NCI-H2196 (cell line): ENCODE measurements around the gene INF2.

ENCODE experiments used
- DNase-seq: peaks from one replicate; lab custom pipeline; 2025; ENCODE audit not compliant: unreplicated experiment; lab: John Stamatoyannopoulos, UW

The INF2 gene

GRCh38 chr14:104687601-104688504 is 1.6 kb upstream of the INF2 start:
- peak; percentile 67 for DNase-seq

- no peak for DNase-seq
Measured at GRCh38 chr14:104688505-104689108, 811 bp upstream of the INF2 start.

GRCh38 chr14:104689881-104690711 is 678 bp downstream of the INF2 start:
- DNase-seq: no peak

DNA sequence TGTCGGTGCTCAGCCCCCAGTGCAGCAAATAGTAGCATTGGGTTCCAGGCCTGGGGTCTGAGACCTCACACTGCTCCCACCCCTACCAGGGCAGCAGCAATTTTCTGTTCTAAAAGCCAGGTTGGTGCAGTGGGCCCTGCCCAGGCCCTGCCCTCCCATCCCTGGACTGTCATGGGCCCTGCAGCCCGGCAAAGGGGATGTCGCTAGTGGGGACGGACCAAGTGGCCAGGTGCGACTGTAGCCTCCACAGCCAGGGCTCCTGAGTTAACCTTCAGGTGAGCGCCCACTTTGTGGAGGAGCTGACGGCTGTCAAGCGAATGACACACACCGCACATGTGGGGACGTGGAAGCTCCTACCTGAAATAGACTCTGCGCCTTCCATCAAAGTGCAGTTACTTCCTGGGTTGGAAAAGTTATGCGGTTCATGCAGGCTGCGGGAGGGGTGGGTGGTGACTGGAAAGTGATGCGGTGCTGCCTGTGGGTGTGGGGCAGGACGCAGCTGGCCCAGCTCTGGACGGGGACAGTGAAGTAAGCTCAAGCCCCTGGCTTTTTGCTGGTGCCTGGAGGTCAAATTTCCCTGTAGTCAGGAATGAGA is 1.5 kb downstream of the INF2 start:
- DNase-seq: no peak

GRCh38 chr14:104691546-104692260 is 2.3 kb downstream of the INF2 start:
- DNase-seq: no peak

DNA sequence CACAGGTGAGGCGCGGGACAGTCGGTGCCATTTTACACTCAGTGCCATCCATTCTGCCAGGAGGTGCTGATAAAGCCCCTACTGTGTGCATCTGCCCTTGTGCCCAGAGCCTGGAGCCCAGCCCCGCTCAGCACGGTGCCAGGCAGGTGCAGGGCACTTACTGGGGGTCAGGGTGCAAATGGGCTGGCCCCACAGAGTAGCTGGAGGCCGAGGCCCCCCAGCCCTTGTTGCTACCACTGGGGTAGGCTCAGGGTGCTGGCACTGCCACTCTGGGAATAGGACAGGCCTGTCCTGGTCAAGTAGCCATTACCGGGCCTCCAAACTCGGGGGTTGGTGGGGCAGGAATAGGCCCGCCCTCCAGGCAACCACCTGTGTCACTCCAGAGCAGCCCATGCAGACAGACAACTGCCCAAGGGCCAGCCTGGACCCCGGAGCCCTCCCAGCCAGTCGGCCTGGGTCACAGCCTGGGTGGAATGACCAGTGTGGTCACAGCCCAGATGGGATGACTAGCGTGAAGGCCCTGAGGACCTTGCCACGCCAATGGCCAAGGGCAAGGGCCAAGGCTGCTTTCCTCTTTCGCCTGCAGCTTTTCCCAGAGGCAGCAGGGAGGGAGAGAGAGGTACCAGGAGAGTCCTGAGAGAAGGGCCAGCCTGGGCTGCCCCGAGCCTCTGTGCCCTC is 3.0 kb downstream of the INF2 start:
- DNase-seq: no peak

DNA sequence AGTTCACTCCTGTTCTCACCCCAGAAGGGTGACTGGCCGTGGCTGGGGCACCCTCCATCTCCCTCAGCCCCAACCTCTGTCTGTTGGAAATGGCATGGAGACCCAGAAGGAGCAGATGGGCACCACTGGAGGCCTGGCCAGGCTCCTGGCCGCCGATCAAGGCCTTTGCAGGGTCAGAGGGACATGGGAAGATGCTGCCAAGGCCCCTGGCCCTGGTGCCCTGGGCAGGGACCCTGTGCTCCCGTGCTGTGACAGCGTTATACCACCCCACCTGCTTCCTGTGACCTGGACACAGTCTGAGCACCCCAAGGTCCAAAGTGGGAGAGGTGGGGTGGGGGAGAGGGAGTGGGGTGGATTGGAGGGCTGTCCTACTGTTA is 3.5 kb downstream of the INF2 start:
- DNase-seq: no peak

GRCh38 chr14:104693482-104694431 is 4.3 kb downstream of the INF2 start:
- no peak for DNase-seq

- DNase-seq: no peak
Measured at GRCh38 chr14:104694475-104694950, 5.1 kb downstream of the INF2 start.

DNA sequence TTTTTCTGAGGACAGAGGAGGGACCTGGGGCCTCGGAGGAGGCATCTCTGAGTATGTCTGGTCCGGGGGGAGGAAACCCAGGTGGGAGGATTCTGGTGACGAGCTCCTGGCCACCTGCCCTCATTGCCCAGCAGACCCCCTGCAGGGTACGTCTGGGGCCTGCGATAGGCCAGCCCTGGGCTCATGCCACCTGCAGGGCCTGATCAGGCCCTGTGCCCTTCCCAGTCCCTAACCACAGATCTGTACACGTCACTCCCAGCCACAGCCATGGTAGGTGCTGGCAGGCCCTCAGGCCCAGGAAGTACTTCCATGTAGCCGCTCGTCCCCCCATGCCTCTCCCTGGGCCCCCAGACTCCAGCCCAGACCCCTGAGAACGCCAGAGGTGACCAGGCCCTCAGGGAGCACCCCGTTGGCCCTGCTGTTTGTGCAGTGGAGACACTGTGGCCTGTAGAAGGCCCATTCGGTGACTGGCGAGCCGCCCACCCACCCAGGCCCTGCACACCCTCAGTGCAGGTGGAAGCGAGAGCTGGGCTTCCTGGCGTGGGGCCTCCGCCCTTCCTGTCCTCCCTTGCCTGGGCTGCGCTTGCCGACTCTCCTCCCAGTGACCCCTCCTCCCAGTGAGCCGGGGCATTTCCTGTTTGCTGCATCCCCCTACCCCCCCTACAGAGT is 5.7 kb downstream of the INF2 start:
- DNase-seq: peak; percentile 87

- no peak for DNase-seq
Measured at GRCh38 chr14:104695660-104696000, 6.2 kb downstream of the INF2 start.

GRCh38 chr14:104696671-104697316 is 7.4 kb downstream of the INF2 start:
- no peak for DNase-seq

- DNase-seq: no peak
Measured at GRCh38 chr14:104697317-104697703, 7.9 kb downstream of the INF2 start.

- DNase-seq: no peak
Measured at GRCh38 chr14:104697892-104698583, 8.6 kb downstream of the INF2 start.

- no peak for DNase-seq
Measured at GRCh38 chr14:104698688-104699425, 9.4 kb downstream of the INF2 start.

GRCh38 chr14:104699426-104699748 is 10.0 kb downstream of the INF2 start:
- no peak for DNase-seq

DNA sequence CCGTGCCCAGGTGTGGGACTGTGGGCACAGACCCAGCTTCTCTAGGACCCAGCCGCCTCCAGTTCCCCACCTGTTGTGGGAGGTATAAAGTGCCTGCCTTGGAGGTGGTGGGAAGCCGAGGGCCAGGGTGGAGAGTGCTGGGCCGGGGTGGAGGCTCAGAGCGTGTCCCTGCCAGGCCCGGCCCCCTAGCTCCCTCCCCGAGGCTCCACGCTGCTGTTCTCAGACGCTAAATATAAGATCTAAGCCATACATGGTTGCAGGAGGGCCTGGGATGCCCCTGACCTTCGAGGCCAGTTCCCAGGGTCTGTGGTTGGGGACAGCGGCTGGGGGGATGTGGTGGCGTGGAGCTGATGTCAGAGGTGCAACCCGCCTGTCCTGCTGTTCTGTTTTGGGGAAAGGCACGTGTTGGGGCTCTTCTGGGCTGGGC is 10.8 kb downstream of the INF2 start:
- DNase-seq: no peak
